H1 (cell line): ENCODE results near the gene NFYA. TPM values are rescaled to one million over a fixed set of nuclear protein-coding genes. Genes with fewer than 3 reads are reported as not detected.

Experiments
- POU5F1 ChIP-seq: IDR thresholded peaks from 2 replicates; pipeline ENCODE4 v1.6.1; 2011; ENCODE audit warnings: low read depth, mild to moderate bottlenecking, low read length, moderate library complexity
- polyA plus RNA-seq, 7 experiments: library from polyadenylated mRNA; depleted of rRNA in 3 of 7; stranded (reverse) in 5 of 7; unstranded in 2 of 7; fragments of >200 nt in 5 of 7; fragments of 200-250 nt in 2 of 7; gene quantifications; 1 replicate in 5 of 7; 2 replicates in 1 of 7; 4 replicates in 1 of 7; pipeline versions ENCODE4 v1.2.1 to v1.2.3, GENCODE V29; 2011 to 2013; ENCODE audit warnings: missing spikeins in 2 of 7, mixed read lengths in 2 of 7
- total RNA-seq: library from RNA; stranded (reverse); fragmentation: NEBNext Ultra II Directional; extraction: Animal tissue kit (Norgen Biotek cat#: 25700); gene quantifications from 2 replicates; pipeline ENCODE4 v1.2.1, GENCODE V29; 2021

Gene NFYA
- total and polyA plus RNA-seq, 2 of the 8 experiments (the other 6 are each of a cell fraction or from before 2014, with no cell fraction given) = 19.8 to 33.7 TPM

- TF ChIP-seq POU5F1 = no peak
These were observed 39.0 kb upstream of the NFYA start (continued) for GRCh38 chr6:41033776-41034175.
